HS-27A (cell line): ENCODE results near the gene ARSG.
"Not testable (repeated sequence)": the region's sequence is repeated elsewhere in the genome, so short reads cannot be mapped to it uniquely, and the experiment has no call there.

Experiments
- DNase-seq: peaks from one replicate; pipeline ENCODE4 v3.0.0-alpha.2; 2012; ENCODE audit warnings: low read depth, missing footprints

The ARSG gene

DNA sequence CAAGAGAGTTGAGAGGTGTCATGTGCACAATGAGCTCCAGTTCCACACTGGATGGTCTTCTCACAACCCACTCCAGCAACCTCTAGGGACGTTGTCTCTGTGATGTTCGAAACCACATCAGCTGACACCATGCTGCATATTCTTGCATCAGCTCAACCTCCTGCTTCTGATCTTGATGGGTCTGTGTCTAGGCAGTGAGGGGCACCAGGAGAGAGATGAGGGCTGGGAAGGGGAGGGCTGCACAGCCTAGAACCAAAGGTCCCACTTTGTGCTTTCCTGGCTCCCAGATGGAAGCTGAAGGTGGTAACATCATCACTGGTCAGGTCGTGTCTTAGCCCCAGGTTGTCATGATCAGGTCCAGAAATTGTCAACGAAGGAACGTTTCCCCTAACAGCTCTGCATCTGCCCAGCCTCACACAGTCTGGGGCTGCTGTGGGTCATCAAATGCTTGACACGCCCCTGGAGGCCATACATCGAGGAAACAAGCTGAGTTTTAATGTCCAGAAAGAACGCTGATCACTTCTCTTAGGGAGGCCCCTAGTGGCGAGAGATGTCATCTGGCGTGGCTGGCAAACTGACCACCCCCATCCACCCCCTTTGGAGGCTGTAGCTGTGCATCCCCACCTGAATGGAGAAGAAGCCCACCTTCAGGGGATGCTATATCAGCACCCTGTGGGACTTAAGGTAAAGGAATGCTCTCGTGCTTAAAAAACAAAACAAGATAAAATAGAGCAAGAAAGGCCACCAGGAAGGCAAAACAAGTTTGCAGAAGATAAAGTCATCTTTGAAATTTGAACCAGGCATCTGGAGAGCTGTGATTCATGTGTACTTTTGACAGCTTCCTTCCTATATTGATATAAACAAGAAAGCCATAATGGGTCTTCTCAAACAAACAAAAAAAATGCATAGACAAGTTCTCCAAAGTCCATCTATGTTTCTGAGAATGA, 107.7 kb downstream of the ARSG start:
- no peak for DNase-seq

DNA sequence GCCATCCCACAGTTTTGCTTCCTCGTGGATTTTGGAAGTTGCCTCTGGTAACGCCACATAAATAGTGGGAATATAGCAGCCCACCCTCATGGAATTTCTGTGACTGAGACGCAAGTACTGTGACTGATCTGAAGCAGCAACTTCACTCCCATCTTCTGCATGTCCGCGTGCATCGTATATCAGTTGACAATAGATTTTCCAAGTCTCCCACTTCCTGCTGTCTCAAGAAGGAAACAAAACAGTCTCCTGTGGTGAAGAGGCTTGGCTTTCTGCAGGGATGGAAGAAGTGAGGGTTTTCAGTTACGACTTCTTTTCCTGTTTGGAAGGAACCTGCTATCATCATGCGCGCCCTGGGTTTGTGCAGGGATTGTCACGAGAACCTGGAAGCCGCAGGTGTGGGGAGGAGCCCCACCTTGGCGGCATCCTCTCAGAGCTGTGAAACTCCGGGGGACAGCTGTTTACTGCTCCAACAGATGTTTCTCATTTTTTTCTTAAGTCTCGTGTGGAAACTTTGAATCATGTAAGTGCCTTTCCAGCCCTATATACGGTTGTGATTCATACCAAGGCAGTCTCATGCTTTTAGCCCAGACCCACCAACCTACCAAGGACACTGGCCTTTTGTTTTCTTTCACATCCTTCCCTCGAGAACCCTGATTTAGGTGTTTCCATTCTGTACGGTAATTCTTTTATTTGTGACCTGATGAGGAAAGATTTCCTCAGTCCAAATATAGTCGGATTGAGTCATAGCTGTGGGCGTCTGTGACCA, 108.5 kb downstream of the ARSG start:
- no peak for DNase-seq

DNA sequence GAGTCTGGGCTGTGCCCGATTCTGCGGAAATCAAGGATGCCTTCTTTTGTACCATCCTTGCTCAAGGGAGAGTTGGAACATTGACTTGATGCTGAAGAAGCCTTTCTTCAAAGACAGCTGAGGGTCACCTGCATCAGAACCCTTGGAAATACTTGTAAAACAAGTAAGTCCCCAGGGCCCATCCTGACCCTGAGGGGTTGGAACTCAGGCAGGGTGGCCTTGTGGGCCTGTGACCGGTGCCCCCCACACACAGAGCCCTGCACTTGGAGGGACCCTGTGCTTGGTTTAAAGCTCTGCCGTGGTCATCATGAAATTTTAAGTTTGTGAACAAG, 109.1 kb downstream of the ARSG start:
- no peak for DNase-seq

DNA sequence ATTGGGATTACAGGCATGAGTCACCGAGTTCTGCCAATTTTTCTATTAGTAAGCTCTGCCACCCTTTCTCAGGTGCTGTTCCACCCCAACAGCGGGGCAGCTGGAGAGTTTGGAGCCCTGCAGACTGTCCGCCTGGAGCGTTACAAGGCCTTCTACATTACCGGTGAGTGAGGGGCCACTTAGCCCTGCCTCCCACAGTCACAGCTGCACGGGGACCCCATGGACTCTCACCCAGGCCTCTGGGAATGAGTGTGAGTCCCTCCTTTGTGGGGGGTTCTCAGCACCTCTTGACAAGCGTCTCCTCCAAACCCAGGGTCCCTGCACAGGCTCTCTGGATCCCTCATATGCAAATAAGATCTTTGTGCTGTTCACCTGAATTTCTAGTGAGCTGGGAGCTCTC, 110.0 kb downstream of the ARSG start:
- no peak for DNase-seq

- DNase-seq: no peak
Measured at GRCh38 chr17:68403122-68403521, 111.8 kb downstream of the ARSG start.

DNA sequence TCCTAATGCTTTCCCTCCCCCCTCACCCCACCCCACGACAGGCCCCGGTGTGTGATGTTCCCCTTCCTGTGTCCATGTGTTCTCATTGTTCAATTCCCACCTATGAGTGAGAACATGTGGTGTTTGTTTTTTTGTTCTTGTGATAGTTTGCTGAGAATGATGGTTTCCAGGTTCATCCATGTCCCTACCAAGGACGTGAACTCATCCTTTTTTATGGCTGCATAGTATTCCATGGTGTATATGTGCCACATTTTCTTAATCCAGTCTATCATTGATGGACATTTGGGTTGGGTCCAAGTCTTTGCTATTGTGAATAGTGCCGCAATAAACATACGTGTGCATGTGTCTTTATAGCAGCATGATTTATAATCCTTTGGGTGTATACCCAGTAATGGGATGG, 112.5 kb downstream of the ARSG start:
- not testable (repeated sequence) for DNase-seq

DNA sequence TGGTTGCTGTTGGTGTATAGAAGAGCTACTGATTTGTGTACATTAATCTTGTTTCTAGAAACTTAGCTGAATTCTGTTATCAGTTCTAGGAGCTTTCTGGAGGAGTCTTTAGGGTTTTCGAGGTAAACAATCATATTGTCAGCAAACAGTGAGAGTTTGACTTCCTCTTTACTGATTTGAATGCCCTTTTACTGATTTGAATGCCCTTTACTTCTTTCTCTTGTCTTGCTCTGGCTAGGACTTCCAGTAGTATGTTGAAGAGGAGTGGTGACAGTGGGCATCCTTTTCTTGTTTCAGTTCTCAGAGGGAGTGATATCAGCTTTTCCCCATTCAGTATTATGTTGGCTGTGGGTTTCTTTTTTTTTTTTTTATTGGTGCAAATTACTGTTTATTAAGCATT, 116.4 kb downstream of the ARSG start:
- not testable (repeated sequence) for DNase-seq

- not testable (repeated sequence) for DNase-seq
Measured at GRCh38 chr17:68413597-68414560, 122.6 kb downstream of the ARSG start.

GRCh38 chr17:68414901-68415300, 123.6 kb downstream of the ARSG start:
- DNase-seq: not testable (repeated sequence)

GRCh38 chr17:68417317-68417716, 126.0 kb downstream of the ARSG start:
- no peak for DNase-seq

DNA sequence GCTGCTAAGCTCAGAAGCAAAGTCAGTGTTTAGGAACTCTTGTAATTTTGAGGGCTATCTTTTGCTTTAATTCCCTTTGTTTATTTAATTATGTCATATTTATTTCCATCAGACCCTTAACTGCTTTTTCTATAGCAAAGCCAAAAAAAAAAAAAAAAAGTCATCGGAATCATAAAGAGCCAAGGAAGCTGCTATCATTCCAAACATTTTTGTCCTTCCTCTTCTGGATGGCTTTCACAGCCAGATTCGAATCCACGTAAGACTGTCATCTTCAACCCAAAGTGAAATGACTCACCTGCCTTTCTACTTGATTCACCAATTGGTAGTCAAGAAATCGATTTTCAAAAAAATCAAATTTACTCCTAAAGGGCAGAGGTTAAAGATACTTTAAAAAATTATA, 127.6 kb downstream of the ARSG start:
- no peak for DNase-seq

DNA sequence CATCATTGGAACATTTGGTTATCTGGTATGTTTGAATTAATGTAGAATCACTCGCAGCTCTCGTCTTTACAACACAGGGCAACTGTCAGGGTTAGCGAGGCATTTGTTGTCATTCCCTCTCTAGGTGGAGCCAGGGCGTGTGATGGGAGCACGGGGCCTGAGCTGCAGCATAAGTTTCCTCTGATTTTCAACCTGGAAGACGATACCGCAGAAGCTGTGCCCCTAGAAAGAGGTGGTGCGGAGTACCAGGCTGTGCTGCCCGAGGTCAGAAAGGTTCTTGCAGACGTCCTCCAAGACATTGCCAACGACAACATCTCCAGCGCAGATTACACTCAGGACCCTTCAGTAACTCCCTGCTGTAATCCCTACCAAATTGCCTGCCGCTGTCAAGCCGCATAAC, 128.8 kb downstream of the ARSG start:
- DNase-seq: no peak

- DNase-seq: no peak
Measured at GRCh38 chr17:68421486-68421885, 130.2 kb downstream of the ARSG start.

- no peak for DNase-seq
Measured at GRCh38 chr17:68422821-68423220, 131.5 kb downstream of the ARSG start.

- no peak for DNase-seq
Measured at GRCh38 chr17:68423251-68423650, 132.0 kb downstream of the ARSG start.

DNA sequence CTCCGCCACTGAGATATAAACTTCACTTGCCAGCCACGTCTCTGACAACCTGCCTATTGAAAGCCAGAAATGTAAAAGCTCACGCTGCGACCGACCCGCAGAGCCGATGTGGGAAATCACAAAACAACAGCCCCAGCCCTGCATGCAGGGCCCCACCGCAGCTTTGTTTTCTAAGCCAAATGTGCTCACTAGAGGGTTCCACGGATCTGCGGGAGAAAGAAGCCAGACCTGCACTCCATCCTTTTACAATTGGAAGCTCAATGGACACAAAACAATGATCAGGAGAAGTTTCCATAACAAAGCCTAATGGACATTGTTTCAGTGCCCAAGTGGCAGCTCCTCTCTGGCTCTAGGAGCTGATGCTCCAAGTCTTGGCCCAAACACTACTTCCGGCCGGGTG, 132.9 kb downstream of the ARSG start:
- no peak for DNase-seq

- DNase-seq: no peak
Measured at GRCh38 chr17:68424861-68425260, 133.6 kb downstream of the ARSG start.

DNA sequence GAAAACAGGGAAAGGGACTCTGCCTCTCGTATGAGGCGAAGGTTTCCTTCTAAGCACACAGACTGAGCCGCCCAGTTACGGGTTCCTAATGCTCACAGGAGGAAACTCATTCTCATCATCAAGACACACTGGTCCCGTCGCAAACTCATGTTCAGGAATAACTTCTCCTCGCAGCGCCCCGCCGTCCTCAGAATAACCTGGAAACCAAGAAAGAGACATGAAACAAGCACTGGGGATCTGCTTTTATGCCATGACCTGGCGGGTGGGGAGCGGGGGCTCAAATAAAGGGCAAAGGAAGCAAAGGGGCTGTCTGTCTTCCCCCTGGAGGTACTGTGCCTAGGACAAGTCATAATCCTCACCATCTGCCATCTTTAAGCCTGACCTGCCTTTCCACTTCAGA, 134.7 kb downstream of the ARSG start:
- no peak for DNase-seq

DNA sequence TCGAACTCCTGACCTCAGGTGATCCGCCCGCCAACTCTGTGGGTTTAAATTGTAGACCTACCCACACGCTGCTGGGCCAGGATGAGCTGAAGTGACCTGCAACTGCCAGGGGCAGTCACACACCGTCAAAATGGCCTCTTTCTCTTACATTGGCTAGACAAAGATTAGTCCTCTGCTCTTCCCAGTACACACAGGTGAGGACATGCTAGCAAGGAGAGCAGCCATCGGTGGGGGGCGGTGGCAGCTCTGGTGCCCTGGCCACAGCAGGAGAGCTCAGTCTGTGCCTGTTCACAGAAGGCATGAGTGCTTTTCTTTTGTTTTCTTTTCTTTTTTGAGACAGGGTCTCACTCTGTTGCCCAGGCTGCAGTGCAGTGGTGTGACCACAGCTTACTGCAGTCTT, 136.3 kb downstream of the ARSG start:
- no peak for DNase-seq

GRCh38 chr17:68428498-68429172, 137.3 kb downstream of the ARSG start:
- DNase-seq: no peak

DNA sequence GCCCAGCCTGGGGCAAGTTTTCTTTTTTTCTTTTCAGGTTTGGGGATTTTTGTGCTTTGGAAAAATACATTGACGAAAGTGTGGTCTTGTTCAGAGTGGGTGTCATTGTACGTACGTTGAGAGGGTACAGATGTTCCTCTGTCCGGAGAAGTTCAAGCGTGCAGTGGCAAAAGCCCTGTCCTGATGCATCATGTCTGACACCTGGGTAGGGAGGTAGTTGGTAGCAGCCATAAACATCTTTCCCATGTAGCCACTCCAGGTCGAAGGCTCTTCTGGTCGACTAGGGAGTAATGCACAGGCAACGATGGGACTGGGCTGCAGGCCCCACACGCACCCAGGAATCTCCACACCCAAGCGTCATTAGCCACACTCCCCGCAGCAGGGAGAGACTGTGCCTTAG, 138.6 kb downstream of the ARSG start:
- DNase-seq: no peak
